GM19467 (cell line): Measurements from ENCODE around the gene GAS2L3.

Experiments used
- ATAC-seq: cut with Tn5 transposase; IDR thresholded peaks from one replicate; pipeline ENCODE4 v1.9.1; 2021; ENCODE audit warnings: mild to moderate bottlenecking, moderate library complexity; ENCODE audit not compliant: unreplicated experiment

GAS2L3 gene

DNA sequence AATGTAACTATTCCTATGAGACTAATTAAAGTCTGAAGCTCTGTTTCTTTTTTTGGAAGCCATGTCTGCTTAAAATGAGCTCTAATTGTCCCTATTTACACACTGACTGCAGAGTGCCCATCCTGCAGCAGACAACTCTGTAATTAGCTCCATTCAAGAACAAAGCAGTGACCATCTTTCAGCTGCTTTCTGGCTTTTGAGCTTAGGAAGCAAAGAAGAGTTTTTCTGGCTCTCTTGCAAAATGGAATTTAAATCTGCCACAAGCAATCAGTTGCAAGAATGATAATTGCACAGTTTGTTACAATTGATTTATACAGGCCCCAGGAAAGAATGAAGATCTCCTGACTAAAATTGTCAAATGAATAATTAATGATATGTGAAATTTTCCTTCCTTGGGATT lies 83.4 kb downstream of the GAS2L3 start:
- no peak for ATAC-seq

DNA sequence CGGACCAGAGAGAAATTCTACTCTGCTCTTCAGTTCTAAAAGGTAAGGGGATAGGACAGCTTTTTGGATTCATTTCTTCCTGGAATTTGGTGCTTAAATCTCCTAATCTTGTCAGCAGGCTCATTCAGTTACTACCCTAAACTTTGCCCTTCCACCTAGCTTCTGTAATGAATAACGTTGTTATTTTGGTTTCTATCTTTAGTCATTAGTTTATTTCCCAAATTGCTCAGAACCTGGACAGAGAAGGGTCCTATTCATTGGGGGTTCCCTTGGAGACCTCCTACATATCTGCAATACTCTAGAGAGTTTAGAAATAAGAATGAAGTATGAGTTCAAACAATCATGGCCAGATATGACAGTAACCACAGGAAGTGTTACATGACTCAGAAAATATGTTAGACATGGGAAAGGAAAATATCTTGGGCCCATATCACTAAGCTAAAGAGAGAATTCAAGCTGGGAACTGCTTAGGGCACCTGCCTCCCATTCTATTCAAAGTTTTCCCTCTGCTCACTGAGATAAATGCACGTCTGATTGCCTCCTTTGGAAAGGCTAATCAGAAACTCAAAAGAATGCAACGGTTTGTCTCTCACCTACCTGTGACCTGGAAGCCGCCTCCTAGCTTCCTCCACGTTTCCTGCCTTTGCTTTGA lies 87.9 kb downstream of the GAS2L3 start:
- ATAC-seq: no peak

DNA sequence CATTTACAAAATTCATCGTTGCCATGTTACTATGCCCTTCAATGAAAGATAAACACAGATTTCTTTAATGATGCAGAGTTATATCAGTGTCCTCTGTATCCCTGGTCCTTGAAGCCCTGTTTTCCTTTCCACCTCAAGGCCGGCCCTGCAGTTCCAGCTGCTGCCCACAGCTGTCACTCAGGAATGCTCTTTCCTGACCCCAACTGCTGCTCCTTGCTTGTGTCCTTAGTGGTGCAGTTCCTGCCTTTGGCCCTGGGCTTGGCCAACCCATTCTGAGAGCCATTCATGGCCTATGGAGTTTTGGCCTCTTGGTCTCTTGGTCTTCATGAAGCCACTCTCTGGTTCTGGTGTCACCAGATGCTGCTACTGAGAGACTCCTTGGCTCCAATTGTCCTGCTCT lies 93.1 kb downstream of the GAS2L3 start:
- no peak for ATAC-seq

DNA sequence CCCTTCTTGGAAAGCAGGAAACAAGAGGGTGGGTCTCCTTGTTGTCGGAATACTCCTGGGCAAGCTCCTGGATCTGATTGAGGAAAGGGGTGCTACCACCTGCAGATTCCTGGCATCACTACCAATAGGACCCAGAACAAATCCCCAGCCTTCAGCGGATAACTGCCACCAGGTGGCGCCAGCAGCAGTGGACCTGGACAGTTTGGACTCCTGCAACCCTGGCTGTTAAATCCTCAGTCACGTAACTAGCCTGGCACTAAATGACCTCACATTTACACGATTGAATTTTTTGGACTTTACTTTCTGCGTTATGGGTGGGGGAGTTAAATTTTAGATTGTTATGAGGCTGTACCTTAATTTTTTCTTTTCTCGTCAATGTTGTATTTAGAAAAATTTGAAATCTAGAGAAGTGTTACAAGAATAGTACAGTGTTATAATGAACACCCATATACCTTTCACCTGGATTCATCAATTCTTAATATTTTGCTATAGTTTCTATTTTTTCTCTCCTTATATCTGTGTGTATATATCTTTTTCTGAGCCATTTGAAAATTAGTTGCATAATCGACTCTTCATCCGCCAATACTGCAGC lies 95.6 kb downstream of the GAS2L3 start:
- no peak for ATAC-seq

DNA sequence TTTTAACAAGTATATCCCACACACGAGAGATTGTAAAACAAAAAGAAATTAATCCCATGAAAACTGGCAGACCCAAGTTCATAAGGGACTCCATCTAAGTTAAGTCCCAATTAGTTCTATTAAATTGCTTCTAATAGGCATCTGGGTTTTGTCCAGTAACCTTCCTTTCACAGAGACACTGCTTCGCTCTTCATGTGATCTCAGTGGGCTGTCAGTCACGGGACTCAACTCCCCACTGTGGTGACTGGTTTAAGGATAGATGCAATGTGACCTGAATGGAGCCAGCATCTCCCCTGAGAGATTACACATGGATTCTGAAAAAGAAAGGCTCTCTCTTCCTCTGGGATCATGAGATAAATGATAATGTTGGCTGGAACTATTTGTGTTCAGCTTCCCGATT lies 96.4 kb downstream of the GAS2L3 start:
- no peak for ATAC-seq

DNA sequence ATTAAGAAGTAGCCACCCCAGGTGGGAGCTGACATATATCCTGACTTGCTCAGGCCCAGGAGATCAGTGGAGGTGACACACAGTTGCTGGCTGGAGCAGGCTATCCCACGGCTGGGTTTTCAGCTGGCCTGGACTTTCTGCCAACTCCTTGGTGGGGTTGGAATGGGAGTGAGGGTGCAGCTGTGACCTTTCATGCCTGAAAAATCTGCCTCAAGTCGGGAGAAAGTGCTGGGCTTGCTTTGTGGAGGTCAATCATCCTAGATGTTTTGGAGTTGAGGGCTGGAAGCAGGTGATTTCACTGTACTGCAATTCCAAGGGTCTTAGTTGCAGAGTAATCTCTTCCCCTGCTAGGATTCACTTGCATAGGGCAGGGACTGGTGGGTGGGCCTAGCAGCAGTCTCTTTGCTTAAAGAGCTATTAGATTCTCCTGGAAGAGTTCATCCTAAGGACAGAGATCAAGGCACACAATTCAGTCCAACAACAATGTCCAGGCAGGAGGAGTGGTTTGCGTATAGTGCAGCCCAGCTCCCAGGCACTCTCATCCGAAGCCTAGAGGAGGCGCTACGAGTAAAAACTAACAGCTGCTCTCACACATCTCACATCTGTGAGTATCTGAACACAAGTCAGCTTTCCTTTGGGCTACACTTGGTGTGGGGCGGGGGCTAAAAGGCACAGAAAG lies 98.1 kb downstream of the GAS2L3 start:
- peak; percentile 16 for ATAC-seq

DNA sequence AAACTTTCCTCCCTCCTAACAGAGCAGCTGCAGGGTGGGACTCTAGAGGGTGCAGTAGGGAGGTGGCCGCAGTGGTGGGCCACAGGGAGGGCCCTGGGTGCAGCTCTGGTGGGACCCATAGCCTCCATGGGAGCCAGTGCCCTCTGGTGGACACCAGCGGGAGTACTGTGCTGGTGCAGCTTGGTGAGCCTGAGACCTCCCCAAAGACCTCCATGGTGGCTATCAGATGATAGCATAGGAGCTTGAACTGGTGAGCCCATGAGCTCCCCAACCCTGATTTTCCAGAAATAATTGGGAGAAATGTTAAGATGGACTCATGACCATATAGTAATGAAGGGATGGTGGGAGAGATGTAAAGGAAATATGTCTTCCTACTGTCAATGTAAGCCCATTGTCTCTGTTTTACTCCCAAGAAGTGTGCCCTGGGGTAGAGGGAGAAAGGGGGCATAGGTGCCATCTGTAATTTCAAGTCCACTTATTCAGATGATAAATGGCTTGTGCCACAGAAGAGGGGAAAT lies 98.7 kb downstream of the GAS2L3 start:
- peak; percentile 80 for ATAC-seq

DNA sequence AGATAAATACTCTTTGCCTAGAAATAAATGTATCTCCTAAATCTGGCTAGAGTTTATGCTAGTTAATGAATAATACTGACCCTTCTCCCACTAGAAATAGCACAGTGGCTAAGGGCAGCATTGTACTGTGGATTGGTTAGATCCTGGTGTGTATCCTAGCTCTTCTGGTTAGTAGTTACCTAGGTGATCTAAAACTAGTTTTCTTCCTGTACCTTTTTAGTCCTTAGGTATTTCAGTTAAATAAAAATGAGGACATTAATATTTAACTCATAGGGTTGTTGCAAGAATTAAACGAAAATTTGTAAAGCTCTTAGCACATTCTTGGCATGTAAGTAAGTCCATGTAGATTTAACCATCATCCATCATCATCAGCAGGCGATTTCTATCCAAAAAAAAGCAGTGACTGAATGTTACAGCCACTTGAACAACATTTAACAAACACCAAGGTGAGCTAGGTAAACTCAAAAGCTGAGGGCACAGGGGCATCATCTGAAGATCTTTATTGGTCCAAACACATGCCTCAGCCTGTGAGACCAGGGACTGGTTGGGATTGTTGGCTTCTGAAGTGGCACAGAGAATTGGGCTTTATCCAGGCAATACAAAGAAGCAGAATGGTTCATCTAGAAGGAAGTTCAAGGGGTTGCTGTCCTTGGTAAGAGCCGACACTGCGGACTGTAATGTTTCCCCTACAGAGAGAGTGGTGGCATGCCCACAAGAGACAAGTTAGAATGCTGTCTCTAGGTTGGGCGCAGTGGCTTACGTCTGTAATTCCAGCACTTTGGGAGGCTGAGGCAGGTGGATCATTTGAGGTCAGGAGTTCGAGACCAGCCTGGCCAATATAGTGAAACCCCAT lies 100.8 kb downstream of the GAS2L3 start:
- ATAC-seq: no peak
